Activated T-helper 1 cell treated with Interleukin-2 at 50 U/mL for 16 hours (primary cell): ENCODE results near the gene AQP5.
"Not testable (repeated sequence)": the region's sequence is repeated elsewhere in the genome, so short reads cannot be mapped to it uniquely, and the experiment has no call there.

Experiments
- DNase-seq: peaks from one replicate; pipeline ENCODE4 v3.0.0-alpha.2; 2020; ENCODE audit warnings: low read depth

AQP5 gene

GRCh38 chr12:49980501-49981349 is 19.1 kb downstream of the AQP5 start:
- no peak for DNase-seq

GRCh38 chr12:49982246-49983087 is 20.8 kb downstream of the AQP5 start:
- DNase-seq = no peak

- DNase-seq = no peak
Measured at GRCh38 chr12:49983892-49984291, 22.2 kb downstream of the AQP5 start.

- no peak for DNase-seq
Measured at GRCh38 chr12:49984476-49985359, 23.0 kb downstream of the AQP5 start.

- DNase-seq = no peak
Measured at GRCh38 chr12:49985981-49986380, 24.3 kb downstream of the AQP5 start.

GRCh38 chr12:49986476-49986875 is 24.8 kb downstream of the AQP5 start:
- not testable (repeated sequence) for DNase-seq

- DNase-seq = no peak
Measured at GRCh38 chr12:49987625-49988303, 26.1 kb downstream of the AQP5 start.

GRCh38 chr12:49989400-49989799 is 27.7 kb downstream of the AQP5 start:
- DNase-seq = not testable (repeated sequence)

- DNase-seq = no peak
Measured at GRCh38 chr12:49990273-49990672, 28.6 kb downstream of the AQP5 start.

- no peak for DNase-seq
Measured at GRCh38 chr12:49998453-49998852, 36.8 kb downstream of the AQP5 start.

GRCh38 chr12:50003595-50003994 is 41.9 kb downstream of the AQP5 start:
- no peak for DNase-seq

GRCh38 chr12:50004696-50005095 is 43.0 kb downstream of the AQP5 start:
- DNase-seq = no peak

GRCh38 chr12:50005175-50005574 is 43.5 kb downstream of the AQP5 start:
- no peak for DNase-seq

- DNase-seq = no peak
Measured at GRCh38 chr12:50006280-50006679, 44.6 kb downstream of the AQP5 start.

GRCh38 chr12:50006754-50007442 is 45.2 kb downstream of the AQP5 start:
- DNase-seq = no peak

GRCh38 chr12:50013361-50014147 is 51.9 kb downstream of the AQP5 start:
- DNase-seq = no peak

GRCh38 chr12:50014342-50014741 is 52.7 kb downstream of the AQP5 start:
- DNase-seq = no peak
